NCI-H1417 treated with DMSO at 0.1 percent for 48 hours (cell line): ENCODE measurements around the gene TMEM273.

Experiments
- DNase-seq: peaks from one replicate; lab custom pipeline; 2025; lab: John Stamatoyannopoulos, UW

The TMEM273 gene

DNA sequence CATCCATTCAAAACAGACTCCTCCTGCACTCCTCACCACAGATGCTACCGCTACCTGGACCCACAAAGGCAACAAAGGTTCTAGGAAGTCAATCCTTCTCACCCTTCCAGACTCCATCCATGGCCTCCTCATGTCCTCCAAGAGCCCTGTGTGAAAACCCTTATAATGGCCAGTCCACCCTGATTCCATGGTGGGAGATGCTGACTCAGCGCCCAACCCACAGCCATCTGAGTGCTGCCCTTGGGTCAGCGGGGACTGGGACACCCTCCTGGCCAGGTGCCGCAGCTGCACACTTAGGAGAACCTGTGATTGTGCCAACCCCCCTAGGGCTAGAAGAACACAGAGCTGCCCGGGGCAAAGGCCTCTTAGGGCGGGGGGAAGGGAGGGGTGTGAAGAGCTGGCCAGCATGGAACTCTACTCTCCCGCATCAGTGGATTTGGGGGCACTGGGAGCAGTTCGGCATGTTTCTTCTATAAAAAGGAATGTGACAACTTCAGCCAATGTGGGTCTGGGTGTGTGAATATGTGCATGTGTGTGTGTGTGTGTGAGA lies 25.4 kb downstream of the TMEM273 start:
- DNase-seq, result no peak

GRCh38 chr10:49162063-49162462 lies 26.1 kb downstream of the TMEM273 start:
- no peak for DNase-seq

DNA sequence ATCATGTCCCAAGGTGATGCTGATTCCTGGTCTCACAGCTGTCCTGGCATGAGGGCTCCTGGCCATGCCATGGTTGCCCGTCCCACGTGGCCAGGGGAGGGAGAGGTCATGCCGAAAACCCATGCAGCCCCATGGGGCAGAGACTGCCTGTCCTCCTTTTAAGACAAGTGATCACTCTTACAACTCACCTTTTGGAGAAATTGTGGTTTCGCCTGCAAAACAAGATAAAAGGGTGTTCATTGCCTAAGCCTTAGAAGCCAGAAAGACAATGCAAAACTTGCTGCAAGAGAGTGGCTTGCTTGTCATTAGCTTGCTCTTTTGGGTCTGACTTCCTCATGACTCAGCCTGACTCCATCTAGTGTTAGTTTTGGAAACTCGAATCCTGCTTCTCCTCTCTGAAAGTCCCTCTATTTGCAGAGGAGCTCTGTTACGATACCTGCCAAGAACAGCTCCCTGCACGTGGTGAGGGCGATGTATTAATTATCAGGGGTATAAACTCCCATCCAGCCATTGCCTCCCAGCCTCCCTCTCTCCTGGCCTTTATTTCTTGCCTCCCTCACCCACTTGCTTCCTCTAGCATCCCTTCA lies 26.7 kb downstream of the TMEM273 start:
- no peak for DNase-seq

DNA sequence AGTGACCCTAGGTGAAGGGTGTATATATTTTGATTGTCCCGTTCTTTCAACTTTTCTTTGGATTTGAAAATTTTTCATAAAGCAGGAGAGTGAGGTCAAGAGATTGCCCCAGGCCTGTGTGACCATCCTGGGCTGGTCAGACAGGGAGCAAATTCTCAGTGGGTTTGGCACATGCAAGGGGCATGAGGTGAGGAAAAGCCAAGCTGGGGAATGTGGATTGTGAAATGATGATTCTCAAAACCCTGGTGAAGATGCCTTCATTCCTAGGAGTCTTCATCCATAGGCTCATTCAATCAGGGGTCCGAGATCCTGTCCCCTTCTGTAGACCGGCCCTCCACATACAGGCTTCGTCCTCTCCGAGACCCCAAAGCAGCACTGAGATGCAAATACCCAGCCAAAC lies 27.4 kb downstream of the TMEM273 start:
- DNase-seq, result no peak

- DNase-seq, result no peak
These were observed 28.1 kb downstream of the TMEM273 start for GRCh38 chr10:49160110-49160509.

GRCh38 chr10:49158915-49159314 lies 29.3 kb downstream of the TMEM273 start:
- DNase-seq, result no peak

DNA sequence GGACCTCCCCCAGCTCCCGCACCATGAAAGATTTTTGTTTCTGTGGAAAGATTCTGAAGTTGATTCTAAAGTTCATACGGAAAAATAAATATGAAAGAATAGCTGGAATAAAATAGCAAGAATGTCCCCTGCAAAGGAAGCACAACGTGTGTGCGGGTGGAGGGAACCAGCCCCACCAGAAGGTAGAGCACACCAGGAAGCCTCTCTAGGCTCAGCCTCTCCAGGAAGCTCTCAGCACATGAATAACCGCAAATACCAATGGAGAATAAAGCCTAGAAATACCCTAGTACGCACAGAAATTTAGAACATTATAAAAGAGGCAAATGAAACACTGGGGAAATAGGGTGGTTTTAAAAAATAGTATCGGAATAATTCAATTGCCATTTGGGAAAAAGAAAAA lies 29.8 kb downstream of the TMEM273 start:
- DNase-seq, result no peak

GRCh38 chr10:49157229-49157628 lies 31.0 kb downstream of the TMEM273 start:
- no peak for DNase-seq

GRCh38 chr10:49154641-49155040 lies 33.5 kb downstream of the TMEM273 start:
- DNase-seq, result no peak

DNA sequence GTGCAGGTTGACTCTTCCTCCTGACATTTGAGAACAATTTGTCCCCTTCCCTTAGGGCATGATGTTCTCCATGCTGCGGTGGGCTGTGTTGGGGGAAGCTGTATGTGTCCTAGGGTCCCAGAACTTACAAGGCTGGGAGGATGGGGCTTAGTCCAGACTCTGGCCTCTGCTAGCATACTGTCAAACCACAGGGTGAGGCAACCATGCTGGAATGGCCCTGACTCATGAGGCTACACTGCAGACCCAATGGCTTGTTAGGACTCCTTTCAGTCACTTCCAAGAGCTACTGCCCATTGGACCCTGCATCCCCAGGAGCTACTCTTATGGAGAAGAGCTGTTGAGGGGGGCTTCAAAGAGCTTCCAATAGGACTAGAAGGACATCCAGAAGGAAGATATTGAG lies 34.2 kb downstream of the TMEM273 start:
- no peak for DNase-seq

- DNase-seq, result no peak
These were observed 35.1 kb downstream of the TMEM273 start for GRCh38 chr10:49153115-49153514.

DNA sequence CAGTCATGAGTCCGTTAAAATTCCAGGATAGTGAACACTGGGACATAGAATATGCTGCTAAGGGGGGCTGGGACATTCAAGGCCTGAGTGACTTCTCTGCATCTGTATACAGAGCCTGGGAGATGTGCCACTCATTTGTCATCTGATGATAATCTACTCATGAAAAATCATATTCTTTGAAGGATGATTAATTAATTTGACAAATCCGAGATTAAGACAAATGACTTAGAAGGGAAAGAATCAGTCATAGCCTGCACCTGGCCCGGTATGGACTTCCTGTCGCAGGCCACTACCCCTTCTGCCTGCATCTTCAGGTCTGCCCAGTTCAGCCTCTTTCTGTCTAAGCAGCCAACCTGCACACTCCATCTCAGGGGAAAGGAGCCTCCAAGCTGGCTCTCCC lies 35.5 kb downstream of the TMEM273 start:
- DNase-seq, result no peak

DNA sequence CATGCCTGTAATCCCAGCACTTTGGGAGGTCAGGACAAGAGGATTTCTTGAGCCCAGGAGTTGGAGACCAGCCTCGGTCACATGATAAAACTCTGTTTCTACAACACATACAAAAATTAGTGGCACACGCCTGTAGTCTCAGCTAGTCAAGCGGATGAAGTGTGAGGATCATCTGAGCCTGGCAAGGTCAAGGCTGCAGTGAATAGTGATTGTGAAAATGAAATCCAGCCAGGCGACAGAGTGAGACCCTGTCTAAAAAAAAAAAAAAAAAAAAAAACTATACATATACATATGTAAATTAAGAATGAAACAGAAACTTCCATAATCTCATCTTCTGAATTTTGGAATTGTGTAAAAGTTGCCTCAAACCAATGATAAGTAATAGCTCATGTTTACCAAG lies 36.2 kb downstream of the TMEM273 start:
- DNase-seq, result no peak

GRCh38 chr10:49151481-49151880 lies 36.7 kb downstream of the TMEM273 start:
- DNase-seq, result no peak

DNA sequence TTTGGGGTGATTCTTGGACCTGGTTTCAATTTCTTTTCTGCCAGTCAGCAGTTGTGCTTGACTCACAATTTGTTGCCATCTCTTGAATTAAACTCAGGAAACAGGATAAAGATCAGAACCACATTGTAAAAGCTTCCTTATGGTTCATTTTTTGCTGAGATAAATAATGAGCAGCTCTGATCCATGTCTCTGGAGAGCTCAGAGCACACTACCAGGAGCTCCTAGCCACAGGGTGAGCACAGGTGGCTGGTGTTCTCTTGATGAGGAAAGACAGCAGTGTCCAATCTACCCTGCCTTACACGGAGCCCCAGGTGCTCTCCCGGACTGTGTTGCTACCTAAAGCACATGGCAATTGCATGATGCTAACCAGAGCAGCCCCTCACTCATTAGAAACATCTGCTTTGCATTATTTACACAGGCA lies 37.2 kb downstream of the TMEM273 start:
- DNase-seq, result no peak

DNA sequence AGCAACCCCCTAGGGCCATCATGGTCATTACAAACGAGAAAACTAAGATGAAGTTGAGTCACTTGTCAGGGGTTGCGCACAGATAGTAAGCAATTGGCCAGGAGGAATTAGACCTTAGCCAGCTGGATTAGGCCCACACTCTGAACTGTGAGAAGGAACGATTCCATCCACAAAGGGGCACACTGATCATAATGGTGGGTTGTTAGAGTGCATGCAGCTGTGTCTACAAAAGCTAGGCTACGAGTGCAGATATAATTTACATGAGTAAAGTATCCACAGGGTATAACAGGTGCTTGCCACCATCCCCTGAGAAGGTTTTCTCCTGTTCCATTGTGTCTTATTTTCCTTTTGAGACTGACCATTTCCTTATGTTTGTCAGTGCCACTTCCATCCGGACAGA lies 37.8 kb downstream of the TMEM273 start:
- no peak for DNase-seq

DNA sequence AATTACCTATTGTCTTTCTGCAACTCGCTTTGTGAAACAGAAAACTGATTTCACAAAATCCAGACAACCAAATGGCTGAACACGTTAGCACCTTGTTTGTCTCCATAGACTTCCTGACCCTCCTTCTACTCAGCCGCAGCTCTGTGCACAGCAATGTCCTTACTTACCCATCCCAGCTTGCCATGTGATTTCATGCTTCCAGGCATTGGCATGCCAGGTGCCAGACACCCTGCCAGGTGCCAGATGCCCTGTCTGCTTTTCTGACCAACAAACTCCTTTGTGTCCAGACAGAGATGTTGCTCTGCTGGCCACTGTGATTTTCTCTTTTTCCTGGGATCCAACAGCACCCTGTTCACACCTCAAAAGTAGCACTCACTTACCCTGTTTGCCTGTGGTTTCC lies 38.3 kb downstream of the TMEM273 start:
- DNase-seq, result no peak

DNA sequence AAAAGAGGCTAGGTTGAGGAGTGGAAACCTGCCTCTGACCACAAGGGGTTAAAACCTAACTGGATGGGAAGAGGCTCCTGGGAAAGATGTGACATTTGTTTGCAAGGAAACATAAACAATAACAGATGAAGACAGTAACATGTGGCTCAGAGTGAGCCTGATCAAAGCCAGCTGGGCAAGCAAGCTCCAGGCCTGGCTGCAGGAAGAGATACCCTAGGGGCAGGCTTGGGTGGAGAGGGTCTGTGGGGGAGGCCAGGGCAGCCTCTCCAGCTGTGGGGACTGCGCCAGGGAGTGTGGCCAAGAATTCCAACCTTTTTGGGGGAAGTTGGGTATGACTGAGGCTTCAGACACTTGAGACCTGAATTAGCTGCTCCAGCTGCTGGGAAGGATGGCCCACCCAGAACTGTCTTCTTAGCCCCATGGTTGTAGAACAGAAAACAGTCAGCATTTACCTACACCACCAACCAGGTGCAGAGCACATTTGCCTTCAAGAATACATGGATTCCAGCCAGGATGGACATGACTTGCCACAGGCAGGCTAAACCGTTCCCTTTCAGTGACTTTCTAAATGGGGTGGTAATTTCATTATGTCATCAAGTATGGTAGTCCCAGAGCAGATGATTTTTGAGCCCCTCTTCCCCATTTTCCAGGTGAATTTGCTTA lies 44.0 kb downstream of the TMEM273 start:
- DNase-seq, result no peak

GRCh38 chr10:49143249-49143648 lies 44.9 kb downstream of the TMEM273 start:
- no peak for DNase-seq

DNA sequence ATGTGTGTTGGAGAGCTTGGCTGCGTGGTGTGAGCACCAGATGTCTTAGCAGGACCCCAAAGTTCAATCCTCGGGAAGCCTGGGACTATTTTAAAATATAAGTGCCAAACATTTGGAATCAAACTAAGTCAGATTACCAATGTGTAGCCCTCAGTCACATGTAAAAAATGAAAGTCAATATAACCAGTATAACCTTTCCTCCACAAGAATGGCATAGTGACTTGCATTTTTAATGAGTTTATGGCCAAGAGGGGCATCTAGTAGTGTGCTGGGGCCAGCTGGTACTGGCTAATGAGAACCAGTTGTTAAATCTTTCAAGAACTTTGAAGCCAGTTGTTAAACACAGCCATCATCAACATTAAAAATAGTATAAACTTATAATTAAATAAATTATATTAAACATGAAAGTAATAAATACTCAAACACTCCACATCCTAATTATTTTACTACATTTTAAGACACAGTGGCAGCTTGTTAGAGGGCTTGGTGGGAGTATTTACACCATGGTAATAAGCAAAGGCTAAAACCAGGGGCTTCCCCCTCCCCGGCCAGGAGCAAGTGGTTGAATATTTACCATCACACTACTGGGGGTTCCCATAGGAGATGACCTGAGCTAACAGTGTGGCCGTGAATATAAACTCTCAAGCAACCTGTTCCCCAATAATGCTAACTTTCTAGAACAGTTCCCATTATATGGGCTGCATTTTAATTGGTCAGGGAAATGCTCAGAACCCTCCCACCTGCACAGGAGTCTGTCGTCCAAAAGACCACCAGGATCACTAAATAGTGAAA lies 46.5 kb downstream of the TMEM273 start:
- no peak for DNase-seq

DNA sequence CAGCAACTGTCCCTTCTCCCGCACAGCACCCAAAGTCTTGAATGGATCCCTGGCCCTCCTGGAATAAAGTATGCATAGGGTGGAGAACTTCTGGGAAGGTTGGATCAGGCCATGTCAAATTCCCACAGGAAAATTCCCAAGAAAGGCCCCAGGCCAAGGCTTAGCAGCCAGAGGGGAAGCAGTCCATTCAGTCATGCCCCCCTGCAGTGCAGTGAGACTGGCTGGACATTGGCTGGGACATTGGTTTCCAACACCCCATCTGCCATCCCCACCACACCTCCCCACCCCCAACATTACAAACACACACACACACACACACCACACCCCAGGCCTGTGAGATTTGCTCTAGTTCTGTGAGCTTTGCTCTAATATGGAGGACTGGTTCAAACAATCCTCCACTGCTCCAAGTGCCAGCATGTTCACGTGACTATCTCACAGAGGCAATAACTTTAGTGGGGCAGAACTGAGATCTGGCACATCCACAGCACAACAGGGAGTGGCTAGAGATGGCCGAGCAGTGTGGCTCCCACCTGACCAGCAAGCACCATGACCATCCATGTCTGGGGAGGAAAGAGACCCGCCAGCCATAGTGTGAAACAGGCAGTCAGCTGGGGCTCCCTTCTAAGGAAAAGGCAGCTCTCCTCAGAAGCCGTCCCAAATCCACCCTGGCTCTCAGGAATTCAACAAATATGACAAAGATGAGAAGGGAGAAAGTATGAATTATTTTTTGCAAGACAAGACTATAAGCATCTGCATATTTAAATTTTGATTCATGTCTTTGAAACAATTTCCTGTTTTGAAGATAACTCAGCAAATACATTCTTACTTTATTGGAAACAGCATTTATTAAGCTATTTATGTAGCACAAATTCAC lies 47.6 kb downstream of the TMEM273 start:
- DNase-seq, result no peak

DNA sequence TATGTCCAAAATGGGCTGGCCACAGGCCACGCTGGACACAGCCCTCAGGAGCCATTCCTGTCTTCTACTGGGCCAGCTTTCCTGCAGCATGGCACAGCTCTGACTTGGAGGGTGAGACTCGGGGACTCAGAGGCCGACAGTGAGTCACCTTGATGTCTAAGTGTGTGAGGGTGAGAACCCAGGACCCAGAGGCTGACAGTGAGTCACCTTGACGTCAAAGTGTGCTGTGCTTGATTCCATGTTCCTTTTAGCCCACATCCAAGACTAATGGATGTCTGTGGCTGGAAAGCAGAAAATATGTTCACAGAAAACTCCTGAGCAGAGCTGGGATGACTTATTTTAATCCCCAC lies 48.4 kb downstream of the TMEM273 start:
- DNase-seq, result no peak
